SK-N-SH (cell line): Measurements from ENCODE around the gene GPC5. TPM values are rescaled to one million over a fixed set of nuclear protein-coding genes. Genes with fewer than 3 reads are reported as not detected.

ENCODE experiments used
- CTCF ChIA-PET: fragments of 300-600, 350-600 bp; formaldehyde crosslinking; extraction: SDS; loops from one replicate; lab custom pipeline; 2021; lab: Yijun Ruan, JAX
- POLR2A ChIA-PET: fragments of 350-600 bp; sonication (Branson Sonifier 250); formaldehyde crosslinking; extraction: SDS; loops from one replicate; lab custom pipeline; 2020; ENCODE audit warnings: antibody characterized with exemption, inconsistent platforms; lab: Yijun Ruan, JAX
- DNase-seq: peaks from one replicate; pipeline ENCODE4 v3.0.0; 2012
- H2AFZ ChIP-seq: fragments of 200-600 bp; sonication (generic); 2 replicates; pipeline ENCODE4 v1.8.1; 2016; ENCODE audit warnings: antibody characterized with exemption, mild to moderate bottlenecking, low read depth
- H3F3A ChIP-seq: fragments of 200-600 bp; sonication (generic); replicated peaks from 2 replicates; pipeline ENCODE3; 2016; ENCODE audit warnings: antibody characterized with exemption, mild to moderate bottlenecking; ENCODE audit not compliant: insufficient read depth
- H3K27ac ChIP-seq, 2 experiments: fragments of 200-500 bp in 1 of 2; fragments of 200-600 bp in 1 of 2; sonication (Bioruptor generic) in 1 of 2; sonication (generic), shearing (Covaris generic) in 1 of 2; 2 replicates each; pipeline versions ENCODE4 v1.5.1 to v1.6.1; 2014 to 2016; ENCODE audit warnings: low read depth in 2 of 2, inconsistent platforms in 1 of 2, low read length in 1 of 2, mild to moderate bottlenecking in 1 of 2, mixed read lengths in 1 of 2
- H3K27me3 ChIP-seq: fragments of 200-600 bp; sonication (generic), shearing (Covaris generic); 2 replicates; pipeline ENCODE4 v1.6.1; 2016; ENCODE audit warnings: mixed run types; ENCODE audit not compliant: insufficient read depth
- H3K36me3 ChIP-seq, 2 experiments: fragments of 200-500 bp in 1 of 2; fragments of 200-600 bp in 1 of 2; sonication (Bioruptor generic) in 1 of 2; sonication (generic) in 1 of 2; replicated peaks in 1 of 2; 2 replicates each; pipeline versions ENCODE3 to v1.5.1; 2014 to 2016; ENCODE audit warnings: low read length in 1 of 2, mild to moderate bottlenecking in 1 of 2; ENCODE audit not compliant: insufficient read depth in 2 of 2, control insufficient read depth in 1 of 2
- H3K4me1 ChIP-seq, 2 experiments: fragments of 200-500 bp in 1 of 2; fragments of 200-600 bp in 1 of 2; sonication (Bioruptor generic) in 1 of 2; sonication (generic), shearing (Covaris generic) in 1 of 2; 2 replicates each; pipeline versions ENCODE4 v1.5.1 to v1.6.1; 2014 to 2016; ENCODE audit warnings: low read depth in 1 of 2, low read length in 1 of 2, mixed run types in 1 of 2; ENCODE audit not compliant: insufficient read depth in 2 of 2, control insufficient read depth in 1 of 2
- H3K4me2 ChIP-seq: fragments of 200-600 bp; sonication (generic), shearing (Covaris generic); 2 replicates; pipeline ENCODE4 v1.6.1; 2017; ENCODE audit warnings: mixed run types
- H3K4me3 ChIP-seq, 2 experiments: fragments of 200-500 bp in 1 of 2; fragments of 200-600 bp in 1 of 2; sonication (Bioruptor generic) in 1 of 2; sonication (generic), shearing (Covaris generic) in 1 of 2; 2 replicates each; pipeline versions ENCODE4 v1.5.1 to v1.8.1; 2014 to 2016; ENCODE audit warnings: low read depth in 2 of 2, inconsistent platforms in 1 of 2, low read length in 1 of 2, mild to moderate bottlenecking in 1 of 2, mixed read lengths in 1 of 2, moderate library complexity in 1 of 2
- H3K79me2 ChIP-seq: fragments of 200-600 bp; sonication (generic); 2 replicates; pipeline ENCODE4 v1.8.1; 2017; ENCODE audit warnings: mild to moderate bottlenecking; ENCODE audit not compliant: insufficient read depth
- H3K9ac ChIP-seq: fragments of 200-600 bp; sonication (generic); 2 replicates; pipeline ENCODE4 v1.6.1; 2017; ENCODE audit warnings: mixed run types
- H3K9me2 ChIP-seq: fragments of 200-600 bp; sonication (generic); 2 replicates; pipeline ENCODE4 v1.6.1; 2017; ENCODE audit warnings: mixed run types
- H3K9me3 ChIP-seq: fragments of 200-600 bp; sonication (generic); 2 replicates; pipeline ENCODE4 v1.6.1; 2017; ENCODE audit warnings: mixed run types, mild to moderate bottlenecking, moderate library complexity
- H4K20me1 ChIP-seq: fragments of 200-600 bp; sonication (generic); 2 replicates; pipeline ENCODE4 v1.6.1; 2017; ENCODE audit warnings: mild to moderate bottlenecking, mixed run types; ENCODE audit not compliant: insufficient read depth
- ELF1 ChIP-seq: IDR thresholded peaks from 2 replicates; pipeline ENCODE4 v1.4.0; 2012
- FOSL2 ChIP-seq: IDR thresholded peaks from 2 replicates; pipeline ENCODE4 v1.4.0; 2012; ENCODE audit warnings: low read depth, mild to moderate bottlenecking, moderate library complexity, borderline replicate concordance
- FOXM1 ChIP-seq: IDR thresholded peaks from 2 replicates; pipeline ENCODE4 v1.4.0; 2012; ENCODE audit warnings: low read depth, mild to moderate bottlenecking
- GATA2 ChIP-seq: sonication (generic); formaldehyde crosslinking; IDR thresholded peaks from 2 replicates; pipeline ENCODE4 v1.5.0; 2020; ENCODE audit warnings: mild to moderate bottlenecking, missing genetic modification reagents
- IRF3 ChIP-seq: fragments of 150-350 bp; IDR thresholded peaks from 2 replicates; pipeline ENCODE4 v1.6.1; 2016; ENCODE audit warnings: mild to moderate bottlenecking, low read depth, low read length
- MEF2A ChIP-seq: IDR thresholded peaks from 2 replicates; pipeline ENCODE4 v1.4.0; 2012; ENCODE audit warnings: low read depth, borderline replicate concordance
- NFIC ChIP-seq: IDR thresholded peaks from 2 replicates; pipeline ENCODE4 v1.4.0; 2012; ENCODE audit warnings: borderline replicate concordance
- REST ChIP-seq: IDR thresholded peaks from 2 replicates; pipeline ENCODE4 v1.6.1; 2012; ENCODE audit warnings: mild to moderate bottlenecking, low read depth, low read length, moderate library complexity
- RFX5 ChIP-seq: IDR thresholded peaks from 2 replicates; pipeline ENCODE4 v1.6.1; 2012; ENCODE audit warnings: mild to moderate bottlenecking, improper control_type of control experiment, low read length
- SMC3 ChIP-seq: IDR thresholded peaks from 2 replicates; pipeline ENCODE4 v1.6.1; 2012; ENCODE audit warnings: low read depth, low read length, improper control_type of control experiment
- TAF1 ChIP-seq: IDR thresholded peaks from 2 replicates; pipeline ENCODE4 v1.6.1; 2012; ENCODE audit warnings: low read depth, mild to moderate bottlenecking, low read length, moderate library complexity, borderline replicate concordance
- USF1 ChIP-seq: IDR thresholded peaks from 2 replicates; pipeline ENCODE4 v1.4.0; 2012; ENCODE audit warnings: low read depth, borderline replicate concordance
- YY1 ChIP-seq: IDR thresholded peaks from 2 replicates; pipeline ENCODE4 v1.4.0; 2012; ENCODE audit warnings: low read depth, mild to moderate bottlenecking
- ZBTB33 ChIP-seq: IDR thresholded peaks from 2 replicates; pipeline ENCODE4 v1.4.0; 2012; ENCODE audit warnings: low read depth, borderline replicate concordance
- WGBS: methylation state at CpG from one replicate; pipeline ENCODE4 v1.1.6; 2017; ENCODE audit warnings: low lambda C conversion rate; 5-methylcytosine and 5-hydroxymethylcytosine counted together
- polyA plus RNA-seq, 3 experiments: library from polyadenylated mRNA; depleted of rRNA; stranded (reverse); fragments of >200 nt; gene quantifications; 2 replicates each; pipeline ENCODE4 v1.2.3, GENCODE V29; 2012

Gene GPC5
- polyA plus RNA-seq, 1 of the 3 experiments (the other 2 are of a cell fraction) = 0.03 TPM

- Histone ChIP-seq H3K27me3 (peaks cover 6% of the 10 kb centered on the region; the same call in 1 of the 2 replicates), H3K4me1 (peaks cover 13 to 17% of the 10 kb centered on the region in 2 experiments), H3F3A (peaks cover 17% of the 10 kb centered on the region), H3K27ac (no peak overlapping the region; a peak in 2 of 4 replicates), H2AFZ (no peak overlapping the region), H3K4me2 (peak overlapping the region; percentile 80), H3K79me2 (peaks cover 41% of the 10 kb centered on the region), H3K9me2 (no peaks in the 10 kb centered on the region), H3K9ac (peak overlapping the region; percentile 60; the same call in 1 of the 2 replicates), H3K4me3 (peak overlapping the region; percentile 80 to 87), H3K9me3 (no peaks in the 10 kb centered on the region), H4K20me1 (peaks cover 33% of the 10 kb centered on the region), H3K36me3 (peaks cover 52 to 59% of the 10 kb centered on the region in 2 experiments)
- POLR2A ChIA-PET = no interaction called here
- 19% methylated on average over 5 of the region's 5 CpGs for WGBS
- no peak for DNase-seq
- CTCF ChIA-PET = interaction anchor here (1.0 to 1.2 kb wide), 3 partner anchors 30 to 455 kb away, joined by 3 to 4 read pairs (median 3); no protein-coding TSS in a partner anchor
- 0 out of 2 replicates have a peak, but pooled peaks have one; percentile 10 for TF ChIP-seq GATA2
- TF ChIP-seq MEF2A = no peak
Measured at GRCh38 chr13:91349992-91350911, 48.2 kb upstream of the GPC5 start.

- Histone ChIP-seq H3K79me2 (peaks cover 41% of the 10 kb centered on the region), H3K36me3 (peaks cover 59 to 67% of the 10 kb centered on the region in 2 experiments), H3K27me3 (peaks cover 6% of the 10 kb centered on the region; the same call in 1 of the 2 replicates), H3K27ac (no peak overlapping the region), H4K20me1 (peaks cover 35% of the 10 kb centered on the region), H3K9me3 (no peaks in the 10 kb centered on the region), H3K4me1 (peaks cover 13 to 17% of the 10 kb centered on the region in 2 experiments), H3K4me2 (peak overlapping the region; percentile 80), H3K9me2 (no peaks in the 10 kb centered on the region), H3K4me3 (peak overlapping the region in 1 of 2 experiments; percentile 87; a peak in 1 of 4 replicates), H3F3A (peaks cover 19% of the 10 kb centered on the region), H2AFZ (no peak overlapping the region), H3K9ac (no peak overlapping the region)
- ChIA-PET POLR2A (no interaction called here), CTCF (interaction anchor here (1.3 kb wide), 1 partner anchor 12 kb away, joined by 4 read pairs; no protein-coding TSS in a partner anchor)
- DNase-seq = no peak
- 85% methylated on average over 5 of the region's 5 CpGs for WGBS
- no peak for TF ChIP-seq MEF2A
- no peak for TF ChIP-seq SMC3
- no peak for TF ChIP-seq IRF3
- no peak for TF ChIP-seq RFX5
- no peak for TF ChIP-seq FOXM1
- no peak for TF ChIP-seq TAF1
- no peak for TF ChIP-seq YY1
- TF ChIP-seq REST = no peak
- no peak for TF ChIP-seq ELF1
- no peak for TF ChIP-seq ZBTB33
- TF ChIP-seq USF1 = no peak
- TF ChIP-seq NFIC = no peak
- no peak for TF ChIP-seq FOSL2
Measured at GRCh38 chr13:91351123-91351522, 47.3 kb upstream of the GPC5 start.
